ENCODE results near the gene ZNF536.

ZNF536 gene

DNA sequence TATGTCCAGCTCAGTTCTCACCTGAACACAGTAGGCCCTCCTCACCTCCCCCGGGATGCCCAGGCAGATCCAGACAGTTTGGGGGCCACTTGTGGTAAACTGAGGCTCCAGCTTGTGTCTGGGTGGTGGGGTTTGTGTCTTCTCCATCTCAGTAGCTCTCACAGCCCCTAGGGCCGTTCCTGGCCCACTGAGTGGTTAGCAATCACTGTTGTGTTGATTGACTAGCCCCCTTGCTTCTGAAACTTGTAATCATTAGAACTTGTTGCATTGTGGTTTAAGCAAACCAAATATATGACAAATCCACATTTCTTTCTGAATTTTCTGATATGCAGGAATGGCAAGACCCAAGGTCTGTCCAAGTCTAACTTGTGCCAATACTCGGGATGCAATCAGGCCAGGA lies 13.9 kb upstream of the ZNF536 start:
- TF ChIP-seq, protein P1, sequence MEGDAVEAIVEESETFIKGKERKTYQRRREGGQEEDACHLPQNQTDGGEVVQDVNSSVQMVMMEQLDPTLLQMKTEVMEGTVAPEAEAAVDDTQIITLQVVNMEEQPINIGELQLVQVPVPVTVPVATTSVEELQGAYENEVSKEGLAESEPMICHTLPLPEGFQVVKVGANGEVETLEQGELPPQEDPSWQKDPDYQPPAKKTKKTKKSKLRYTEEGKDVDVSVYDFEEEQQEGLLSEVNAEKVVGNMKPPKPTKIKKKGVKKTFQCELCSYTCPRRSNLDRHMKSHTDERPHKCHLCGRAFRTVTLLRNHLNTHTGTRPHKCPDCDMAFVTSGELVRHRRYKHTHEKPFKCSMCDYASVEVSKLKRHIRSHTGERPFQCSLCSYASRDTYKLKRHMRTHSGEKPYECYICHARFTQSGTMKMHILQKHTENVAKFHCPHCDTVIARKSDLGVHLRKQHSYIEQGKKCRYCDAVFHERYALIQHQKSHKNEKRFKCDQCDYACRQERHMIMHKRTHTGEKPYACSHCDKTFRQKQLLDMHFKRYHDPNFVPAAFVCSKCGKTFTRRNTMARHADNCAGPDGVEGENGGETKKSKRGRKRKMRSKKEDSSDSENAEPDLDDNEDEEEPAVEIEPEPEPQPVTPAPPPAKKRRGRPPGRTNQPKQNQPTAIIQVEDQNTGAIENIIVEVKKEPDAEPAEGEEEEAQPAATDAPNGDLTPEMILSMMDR (conservative IDR thresholded peaks at IDR 0.05; ENCODE audit: control insufficient read depth, insufficient read depth, low read depth, low read length) = no peak
- DNase-seq (ENCODE audit: low read depth) = no peak
- no peak overlapping the region for H3K4me3 ChIP-seq (ENCODE audit: control insufficient read depth, low read depth, low read length)

DNA sequence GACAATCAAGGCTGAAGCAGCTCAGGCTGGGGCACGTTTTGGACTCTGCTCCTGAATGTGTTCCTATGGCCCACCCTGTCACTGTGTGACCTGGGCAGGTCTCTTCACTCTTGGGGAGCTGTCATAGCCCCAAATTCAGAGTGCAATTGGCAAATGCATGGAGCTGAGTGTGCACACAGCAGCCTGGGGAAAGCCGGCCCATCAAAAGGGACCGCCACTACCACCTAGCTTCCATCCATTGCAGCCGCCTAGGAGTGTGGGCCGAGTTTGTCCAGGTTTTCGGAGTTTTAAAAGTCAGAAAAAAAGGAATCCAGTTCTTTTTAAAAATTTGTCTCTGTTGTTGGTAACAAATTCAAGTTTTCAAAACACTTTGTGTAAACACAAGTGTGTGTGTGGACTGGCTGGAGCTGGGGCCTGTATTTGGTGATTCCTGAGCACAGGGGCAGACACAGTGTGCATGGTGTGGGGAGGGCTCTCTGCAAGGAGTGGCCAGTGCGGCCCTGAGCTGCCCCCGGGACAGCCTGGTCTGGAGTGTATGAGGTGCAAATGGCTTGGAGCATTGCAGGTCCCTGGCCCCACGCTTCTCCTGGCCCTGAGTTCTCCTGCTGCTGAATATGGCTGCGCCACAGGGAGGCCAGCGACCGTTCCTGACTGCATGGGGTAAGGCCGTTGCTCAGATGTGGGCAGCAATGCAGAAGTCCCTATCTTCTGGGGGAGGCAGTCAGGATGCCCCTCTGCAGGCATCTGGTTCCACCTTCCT lies 13.2 kb upstream of the ZNF536 start:
- TF ChIP-seq, protein P1 (conservative IDR thresholded peaks at IDR 0.05; ENCODE audit: control insufficient read depth, insufficient read depth, low read depth, low read length) = no peak
- no peak for DNase-seq (ENCODE audit: low read depth)
- H3K4me3 ChIP-seq (ENCODE audit: control insufficient read depth, low read depth, low read length) = no peak overlapping the region

DNA sequence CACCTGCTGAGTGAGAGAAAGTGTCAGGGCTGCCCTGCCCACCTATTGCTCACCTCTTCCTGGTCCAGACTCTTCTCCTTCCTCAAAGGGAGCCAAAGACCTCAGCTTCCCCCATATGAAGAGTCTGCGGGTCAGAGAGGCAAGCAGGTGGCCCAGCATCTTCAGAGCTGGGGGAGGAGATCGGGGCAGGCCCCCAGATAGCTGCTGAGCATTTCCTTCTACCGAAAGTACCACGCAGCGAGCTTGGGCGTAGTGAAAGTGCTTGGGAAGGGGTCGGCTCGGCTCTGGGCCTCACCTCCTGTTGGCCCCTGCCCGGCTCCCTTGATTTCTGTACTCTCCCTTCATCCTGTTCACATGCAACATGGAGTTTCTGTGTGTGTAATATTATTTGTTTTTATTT lies 12.2 kb upstream of the ZNF536 start:
- no peak for DNase-seq (ENCODE audit: low read depth)
- no peak overlapping the region for H3K4me3 ChIP-seq (ENCODE audit: control insufficient read depth, low read depth, low read length)
- TF ChIP-seq, protein P1 (conservative IDR thresholded peaks at IDR 0.05; ENCODE audit: control insufficient read depth, insufficient read depth, low read depth, low read length) = no peak

DNA sequence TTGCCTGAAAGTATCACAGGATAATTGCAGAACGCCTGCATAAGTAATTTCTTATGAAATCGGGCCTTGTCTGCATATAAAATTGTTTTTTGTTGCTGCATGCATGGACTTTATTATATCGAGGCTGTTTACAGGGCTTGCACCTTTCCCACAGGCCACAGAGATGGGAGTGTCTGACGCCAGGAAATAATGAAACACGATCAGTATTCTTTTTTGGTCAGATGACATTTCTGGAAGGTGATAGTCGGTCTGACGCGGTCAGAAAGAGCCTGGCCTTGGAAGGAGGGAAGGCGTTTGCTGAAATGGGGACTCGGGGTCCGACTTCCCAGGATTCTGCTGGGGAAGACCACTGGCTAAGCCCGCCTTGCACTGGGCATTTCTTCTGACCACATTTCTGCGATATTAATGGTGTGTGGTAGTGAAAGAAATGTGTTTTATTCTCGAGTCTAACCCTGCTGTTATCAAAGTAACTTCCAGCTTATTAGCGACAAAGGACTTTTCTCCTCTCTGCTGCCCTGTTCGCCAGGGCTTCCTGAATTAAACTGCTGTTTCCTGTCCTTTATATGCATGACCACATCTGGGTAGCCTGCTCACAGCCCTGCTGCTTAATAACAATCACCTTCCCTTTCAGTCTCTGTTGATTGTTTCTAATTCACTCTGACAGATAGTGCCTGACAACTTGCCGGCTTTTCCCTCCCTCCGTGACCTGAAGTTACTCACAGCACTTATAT lies 11.6 kb upstream of the ZNF536 start:
- no peak overlapping the region for H3K4me3 ChIP-seq (ENCODE audit: control insufficient read depth, low read depth, low read length)
- TF ChIP-seq, protein P1 (conservative IDR thresholded peaks at IDR 0.05; ENCODE audit: control insufficient read depth, insufficient read depth, low read depth, low read length) = no peak
- no peak for DNase-seq (ENCODE audit: low read depth)

DNA sequence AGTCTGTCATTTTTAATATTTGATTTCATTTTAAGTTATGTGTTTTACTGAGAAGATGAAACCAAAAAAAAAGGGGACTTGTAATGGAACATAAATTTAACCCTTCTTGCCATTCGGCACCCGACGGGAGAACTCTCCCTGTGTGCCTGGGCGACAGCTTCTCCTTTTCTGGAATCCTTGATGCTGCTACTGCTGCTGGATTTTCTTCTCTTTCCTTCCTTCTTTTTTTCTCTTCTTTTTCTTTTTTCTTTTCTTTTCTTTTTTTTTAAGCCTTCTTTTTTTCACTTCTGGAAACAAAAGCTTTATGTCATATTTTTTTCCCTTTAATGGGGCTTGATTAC lies 11.1 kb upstream of the ZNF536 start:
- TF ChIP-seq, protein P1 (conservative IDR thresholded peaks at IDR 0.05; ENCODE audit: control insufficient read depth, insufficient read depth, low read depth, low read length) = no peak
- DNase-seq (ENCODE audit: low read depth) = no peak
- H3K4me3 ChIP-seq (ENCODE audit: control insufficient read depth, low read depth, low read length) = no peak overlapping the region

DNA sequence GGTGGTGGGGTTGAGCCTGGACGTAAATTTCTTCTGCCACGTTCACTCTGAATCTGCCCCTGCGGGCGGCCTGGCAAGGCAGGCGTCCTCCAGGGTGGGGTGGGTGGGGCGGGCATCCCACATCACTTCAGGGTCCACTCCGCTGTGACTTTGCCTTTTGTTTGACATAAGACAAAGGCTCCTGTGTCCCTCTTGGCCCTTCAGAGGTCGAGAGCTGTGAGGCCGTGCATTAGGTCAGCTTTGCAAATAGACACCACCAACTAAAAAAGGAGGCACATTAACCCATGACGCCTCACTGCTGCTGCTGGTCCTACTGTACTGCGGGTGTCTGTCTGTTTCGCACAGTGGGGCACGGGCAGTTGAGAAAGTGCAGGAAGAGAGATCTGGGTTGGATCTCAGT lies 10.5 kb upstream of the ZNF536 start:
- DNase-seq (ENCODE audit: low read depth) = no peak
- TF ChIP-seq, protein P1 (conservative IDR thresholded peaks at IDR 0.05; ENCODE audit: control insufficient read depth, insufficient read depth, low read depth, low read length) = no peak
- no peak overlapping the region for H3K4me3 ChIP-seq (ENCODE audit: control insufficient read depth, low read depth, low read length)

Measured in fibroblast of mammary gland (primary cell).